IPS-NIHi7 (cell line): ENCODE results near the gene PCK2.

Experiments
- DNase-seq: peaks from one replicate; pipeline ENCODE4 v3.0.0; 2012; ENCODE audit warnings: mixed read lengths; ENCODE audit errors: extremely low spot score

PCK2 gene

DNA sequence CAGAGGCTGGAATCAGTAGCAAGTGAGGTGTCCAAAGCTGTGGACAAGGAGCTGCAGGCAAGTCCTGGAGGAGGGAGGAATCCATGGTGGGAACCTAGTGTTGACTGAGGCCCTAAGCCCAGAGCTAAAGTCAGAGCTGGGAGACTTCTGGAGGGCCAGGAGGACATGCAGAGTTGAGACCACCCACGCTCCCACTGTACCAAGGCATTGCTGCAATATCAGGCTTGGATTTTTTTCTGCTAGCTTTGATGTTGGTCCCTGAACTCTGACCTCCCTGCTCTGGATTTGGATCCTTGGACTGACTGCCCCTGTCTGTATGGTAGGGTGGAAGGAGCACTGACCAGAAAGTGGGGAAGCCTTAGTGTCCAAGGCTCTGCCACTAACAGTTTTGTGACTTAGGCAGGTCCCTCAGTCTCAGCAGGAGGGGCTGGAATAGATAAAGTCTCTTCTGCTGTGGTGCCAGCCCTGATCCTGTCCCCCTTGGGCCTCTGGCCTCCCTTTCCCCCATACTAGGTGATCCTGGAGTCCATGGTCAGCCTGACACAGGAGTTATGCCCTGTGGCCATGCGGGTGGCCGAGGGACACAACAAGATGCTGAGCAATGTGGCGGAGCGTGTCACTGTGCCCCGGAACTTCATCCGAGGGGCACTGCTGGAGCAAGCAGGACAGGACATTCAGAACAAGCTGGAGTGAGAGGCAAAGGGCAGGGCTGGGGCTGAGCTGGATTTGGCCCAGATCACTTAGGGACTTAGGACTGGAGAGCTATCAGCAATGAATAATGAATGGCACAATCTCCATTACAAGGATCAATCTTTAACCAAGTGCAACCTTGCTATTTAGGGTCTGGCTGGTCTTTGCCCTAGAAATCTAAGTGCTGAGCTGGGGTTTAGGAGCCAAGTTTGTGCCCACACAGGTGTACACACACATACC lies 32.9 kb upstream of the PCK2 start:
- DNase-seq: no peak

DNA sequence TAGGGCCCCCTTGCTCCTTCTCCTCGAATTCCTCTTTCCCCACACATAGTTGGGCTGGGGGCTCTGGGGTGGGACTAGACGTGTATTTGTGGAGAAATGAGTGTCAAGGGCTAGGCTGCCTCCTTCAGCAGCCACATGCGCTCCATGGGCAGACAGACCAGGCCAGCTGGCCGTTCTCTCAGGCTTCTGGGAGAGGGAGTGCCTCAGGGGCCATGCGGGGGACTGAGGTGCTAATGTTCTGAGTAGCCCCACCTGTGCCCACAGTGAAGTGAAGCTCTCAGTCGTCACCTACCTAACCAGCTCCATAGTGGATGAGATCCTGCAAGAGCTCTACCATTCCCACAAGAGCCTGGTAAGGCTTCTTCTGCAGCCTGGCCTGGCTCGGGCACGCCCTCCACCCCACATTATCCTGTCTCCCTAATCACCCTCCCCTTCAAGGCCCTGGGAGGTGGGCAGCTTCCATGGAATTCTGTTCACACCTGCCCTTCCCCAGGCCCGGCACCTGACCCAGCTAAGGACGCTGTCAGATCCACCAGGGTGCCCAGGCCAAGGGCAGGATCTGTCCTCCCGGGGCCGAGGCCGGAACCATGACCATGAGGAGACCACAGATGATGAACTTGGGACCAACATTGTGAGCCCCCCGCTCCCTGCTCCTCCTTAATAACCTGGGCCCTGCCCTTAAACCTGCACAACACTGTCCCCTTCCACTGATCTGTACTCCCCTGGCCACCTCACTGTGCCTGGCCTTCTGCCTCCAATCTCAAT lies 31.7 kb upstream of the PCK2 start:
- no peak for DNase-seq

- no peak for DNase-seq
These were observed 30.8 kb upstream of the PCK2 start for GRCh38 chr14:24063263-24063836.

- no peak for DNase-seq
These were observed 29.9 kb upstream of the PCK2 start for GRCh38 chr14:24064091-24064795.

- DNase-seq: no peak
These were observed 29.3 kb upstream of the PCK2 start for GRCh38 chr14:24064856-24065255.

DNA sequence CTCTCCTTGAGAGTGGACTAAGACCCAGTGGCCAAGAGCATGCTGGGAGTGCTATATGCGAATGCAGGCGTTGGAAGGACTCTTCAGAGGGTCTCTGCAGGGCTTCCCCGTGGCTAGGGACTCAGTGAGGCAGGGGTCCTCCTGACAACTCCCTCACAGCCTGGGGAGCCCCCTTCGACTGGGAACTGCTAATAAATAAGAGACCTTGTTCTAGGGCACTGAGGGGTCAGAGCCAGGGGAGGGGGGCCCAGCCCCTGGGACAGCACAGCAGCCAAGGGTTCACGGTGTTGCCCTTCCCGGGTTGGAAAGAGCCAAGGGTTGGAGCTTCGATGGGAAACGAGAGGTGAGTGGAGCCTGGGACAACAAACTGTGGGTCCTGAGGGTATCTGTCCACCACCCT lies 28.7 kb upstream of the PCK2 start:
- DNase-seq: no peak

GRCh38 chr14:24066496-24067132 lies 27.5 kb upstream of the PCK2 start:
- DNase-seq: no peak

DNA sequence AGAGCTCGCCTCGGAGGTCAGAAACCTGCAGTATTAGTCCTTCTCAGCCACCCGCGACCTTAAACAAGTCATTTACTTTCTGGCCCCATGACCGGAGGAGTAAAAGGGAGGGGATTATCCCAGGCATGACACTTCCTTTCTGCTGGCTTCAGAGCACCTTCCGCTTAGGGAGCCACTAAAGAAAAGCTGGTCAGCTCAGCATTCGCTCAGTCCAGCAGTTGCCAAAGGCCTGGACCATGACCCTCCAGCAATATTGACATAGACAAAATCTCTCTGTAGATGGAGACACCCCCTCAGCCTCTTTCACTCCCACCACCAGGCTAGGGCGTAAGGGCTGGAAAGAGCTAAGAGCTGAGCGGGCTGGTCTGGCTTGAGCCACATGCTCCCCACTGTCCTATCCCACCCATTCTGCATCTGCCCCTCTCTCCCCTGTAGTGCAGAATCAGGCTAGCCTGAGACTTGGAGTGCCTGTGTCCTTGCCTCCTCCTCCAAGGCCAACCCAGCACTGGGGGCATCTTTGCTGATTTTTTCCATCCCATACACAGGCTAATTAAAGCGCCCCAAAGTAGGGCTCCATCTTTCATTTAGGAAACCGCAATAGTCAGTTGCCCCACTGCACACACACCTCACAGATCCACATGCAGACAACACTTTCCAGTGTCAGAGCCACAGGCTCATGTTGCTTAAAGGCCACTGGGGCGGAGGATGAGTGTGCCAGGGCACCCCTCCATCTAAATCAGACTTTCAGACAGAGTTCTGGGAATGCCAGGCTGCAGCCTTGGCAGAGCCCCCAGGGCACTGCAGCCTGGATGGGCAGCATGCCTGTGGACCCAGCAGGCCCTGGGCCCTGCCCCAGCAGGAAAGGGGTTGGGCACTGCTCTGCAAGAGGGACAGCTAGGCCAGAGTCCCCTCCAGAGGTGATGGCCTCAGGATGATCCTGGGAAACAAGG lies 26.7 kb upstream of the PCK2 start:
- no peak for DNase-seq

DNA sequence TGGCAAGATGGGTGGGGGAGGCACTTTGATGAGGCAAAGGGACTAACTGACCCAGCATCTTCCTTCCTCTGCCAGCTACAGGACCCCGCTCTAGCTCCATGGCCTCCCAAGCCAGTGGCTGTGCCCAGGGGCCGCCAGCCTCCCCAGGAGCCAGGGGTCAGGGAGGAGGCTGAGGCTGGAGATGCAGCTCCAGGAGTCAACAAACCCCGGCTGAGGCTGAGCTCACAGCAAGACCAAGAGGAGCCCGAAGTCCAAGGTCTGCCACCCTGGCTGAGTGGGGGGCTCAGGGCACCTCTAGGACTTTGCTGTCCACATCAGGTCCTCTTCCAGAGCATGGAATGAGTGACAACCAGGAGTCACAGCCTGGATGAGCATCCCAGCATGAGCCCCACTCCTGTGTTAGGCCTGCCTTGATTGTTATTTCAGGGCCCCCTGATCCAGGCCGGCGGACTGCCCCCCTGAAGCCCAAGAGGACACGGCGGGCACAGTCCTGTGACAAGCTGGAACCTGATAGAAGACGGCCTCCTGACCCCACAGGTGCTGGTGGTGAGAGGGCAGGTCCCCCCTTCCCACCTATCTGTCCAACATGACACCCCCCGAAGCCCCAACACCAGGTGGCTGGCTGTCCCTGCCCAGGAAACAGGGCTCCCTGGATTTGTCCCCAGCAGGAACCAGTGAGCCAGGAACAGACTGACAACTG lies 25.2 kb upstream of the PCK2 start:
- DNase-seq: no peak

GRCh38 chr14:24069411-24069735 lies 24.7 kb upstream of the PCK2 start:
- DNase-seq: no peak

GRCh38 chr14:24070285-24071143 lies 23.6 kb upstream of the PCK2 start:
- no peak for DNase-seq

- no peak for DNase-seq
These were observed 22.9 kb upstream of the PCK2 start, which contains the start of gene CPNE6 for GRCh38 chr14:24071144-24071697. CPNE6 (plus strand) TSS chr14:24071562; CDS start chr14:24072937, 1,375 bp downstream.

DNA sequence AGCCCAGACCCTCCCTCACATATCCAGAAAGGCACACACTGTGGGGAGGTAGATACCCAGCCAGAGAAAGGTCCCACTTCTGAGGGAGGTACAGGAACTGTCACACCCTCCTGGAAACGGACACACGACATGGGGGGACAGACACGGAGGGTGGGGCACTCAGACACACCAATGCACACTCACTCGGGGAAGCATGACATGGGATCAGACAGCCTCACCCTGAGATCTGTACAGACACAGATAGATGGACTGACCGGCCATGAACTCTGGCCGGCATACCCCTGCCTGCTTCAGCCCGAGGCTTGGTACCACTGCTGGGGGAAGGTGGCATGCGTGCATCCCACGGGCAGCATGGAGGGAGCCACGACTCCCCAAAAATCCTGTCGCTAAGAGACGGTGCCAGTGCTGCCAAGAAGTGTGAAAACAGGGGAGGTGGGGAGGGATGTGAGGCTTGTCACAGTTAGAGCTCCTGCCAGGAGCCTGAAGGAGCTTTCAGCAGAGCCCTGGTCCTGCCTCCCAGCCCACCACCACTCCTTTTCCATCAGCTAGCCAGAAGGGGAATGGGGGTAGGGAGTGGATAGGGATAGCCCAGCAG lies 22.2 kb upstream of the PCK2 start:
- DNase-seq: no peak

DNA sequence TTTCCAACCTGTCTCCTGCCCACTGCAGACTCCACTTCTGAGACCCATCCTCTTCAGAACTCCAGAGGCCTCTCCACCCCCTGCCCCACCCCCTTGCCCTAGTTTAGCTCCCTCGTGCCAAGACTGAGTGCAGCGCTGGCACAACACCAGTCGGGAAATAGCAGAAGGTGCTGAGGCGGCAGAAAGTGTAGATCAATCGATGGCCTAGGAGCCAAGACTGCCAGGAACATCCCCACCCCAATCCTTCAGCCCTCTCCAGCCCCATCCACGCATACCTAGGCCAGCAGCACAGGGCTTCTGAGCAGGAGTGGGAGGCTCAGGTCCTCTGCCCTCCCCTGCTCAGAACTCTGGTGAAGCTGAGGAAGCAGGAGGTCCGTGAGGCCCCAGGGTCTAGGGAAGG lies 21.7 kb upstream of the PCK2 start:
- DNase-seq: no peak

DNA sequence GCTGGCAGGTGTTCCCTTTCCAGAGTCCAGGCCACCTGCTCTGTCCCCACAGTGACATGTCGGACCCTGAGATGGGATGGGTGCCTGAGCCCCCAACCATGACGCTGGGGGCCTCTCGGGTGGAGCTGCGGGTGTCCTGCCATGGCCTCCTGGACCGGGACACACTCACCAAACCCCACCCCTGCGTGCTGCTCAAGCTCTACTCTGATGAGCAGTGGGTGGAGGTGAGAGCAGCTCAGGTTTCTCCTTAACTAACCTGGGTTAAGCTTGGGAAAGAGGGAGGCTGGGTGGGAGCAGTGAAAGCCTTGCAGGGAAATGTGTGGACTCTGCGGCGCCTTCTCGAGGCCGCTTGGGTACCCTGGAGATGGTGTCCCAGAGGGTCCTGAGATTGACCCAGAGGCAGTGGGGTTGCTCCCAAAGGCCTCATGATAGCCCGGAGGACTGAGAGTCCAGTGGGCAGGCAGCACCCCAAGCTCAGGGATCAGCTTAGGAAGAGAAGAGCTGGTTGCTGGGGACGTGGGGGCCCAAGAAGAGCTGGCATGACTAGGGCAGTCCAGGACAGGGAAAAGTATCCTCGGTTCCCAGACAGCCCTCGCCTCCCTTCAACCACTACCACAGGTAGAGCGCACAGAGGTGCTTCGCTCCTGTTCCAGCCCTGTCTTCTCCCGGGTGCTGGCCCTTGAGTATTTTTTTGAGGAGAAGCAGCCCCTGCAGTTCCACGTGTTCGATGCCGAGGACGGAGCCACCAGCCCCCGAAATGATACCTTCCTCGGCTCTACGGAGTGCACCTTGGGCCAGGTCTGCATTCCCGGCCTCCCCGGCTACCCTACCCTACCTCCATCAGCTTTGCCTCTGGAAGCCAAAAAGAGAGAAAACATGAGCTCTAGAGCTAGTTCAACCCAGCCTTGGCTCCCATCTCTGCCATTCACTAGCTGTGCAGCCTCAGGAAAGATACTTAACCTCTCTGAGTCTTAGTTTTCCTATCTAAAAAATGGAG lies 20.9 kb upstream of the PCK2 start:
- no peak for DNase-seq

DNA sequence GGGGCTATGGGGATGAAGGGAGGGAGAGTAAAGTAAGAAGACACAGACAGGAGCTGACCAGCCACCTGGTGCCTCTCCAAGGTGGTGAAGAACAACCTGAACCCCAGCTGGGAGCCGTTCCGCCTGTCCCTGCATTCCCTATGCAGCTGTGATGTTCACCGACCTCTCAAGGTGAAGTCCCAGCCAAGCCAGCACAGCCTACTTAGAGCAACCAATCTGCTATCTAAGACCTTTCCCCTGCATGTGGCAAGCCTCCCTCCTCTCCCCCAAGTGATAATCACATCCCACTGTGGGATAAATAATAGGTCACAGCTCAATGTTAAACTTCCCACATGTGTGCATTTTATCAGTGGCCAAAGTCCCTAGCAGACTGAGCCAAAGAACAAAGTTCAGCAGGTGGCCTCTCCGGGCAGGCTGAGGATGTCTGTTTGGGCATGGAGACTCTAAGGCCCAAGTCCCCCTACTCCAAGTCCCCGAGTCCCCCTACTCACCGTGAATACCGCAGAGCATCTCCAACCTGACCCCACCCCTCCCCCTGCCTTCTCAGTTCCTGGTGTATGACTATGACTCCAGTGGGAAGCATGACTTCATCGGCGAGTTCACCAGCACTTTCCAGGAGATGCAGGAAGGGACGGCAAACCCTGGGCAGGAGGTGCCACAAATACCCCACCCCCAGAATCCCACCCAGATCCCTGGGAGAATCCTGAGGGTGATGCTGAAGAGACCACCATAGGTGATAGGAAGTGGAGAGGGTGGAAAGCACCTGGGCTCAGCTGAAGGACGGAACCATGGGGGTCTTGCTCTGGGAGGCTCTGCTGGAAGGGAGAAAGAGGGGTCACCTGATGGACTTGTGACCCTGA lies 19.3 kb upstream of the PCK2 start:
- no peak for DNase-seq
